Dermis blood vessel endothelial cell (primary cell): ENCODE results near the gene PRDX3. TPM values are rescaled to one million over a fixed set of nuclear protein-coding genes. Genes with fewer than 3 reads are reported as not detected.
"Not testable (repeated sequence)": the region's sequence is repeated elsewhere in the genome, so short reads cannot be mapped to it uniquely, and the experiment has no call there.

ENCODE experiments used
- DNase-seq: peaks from one replicate; pipeline ENCODE4 v3.0.0; 2010
- total RNA-seq: library from RNA; depleted of rRNA; stranded (reverse); fragments of >200 nt; gene quantifications from 2 replicates; pipeline ENCODE4 v1.2.3, GENCODE V29; 2014

Gene PRDX3
- total RNA-seq, 1 donor from 2014 or later, result 158 TPM

DNA sequence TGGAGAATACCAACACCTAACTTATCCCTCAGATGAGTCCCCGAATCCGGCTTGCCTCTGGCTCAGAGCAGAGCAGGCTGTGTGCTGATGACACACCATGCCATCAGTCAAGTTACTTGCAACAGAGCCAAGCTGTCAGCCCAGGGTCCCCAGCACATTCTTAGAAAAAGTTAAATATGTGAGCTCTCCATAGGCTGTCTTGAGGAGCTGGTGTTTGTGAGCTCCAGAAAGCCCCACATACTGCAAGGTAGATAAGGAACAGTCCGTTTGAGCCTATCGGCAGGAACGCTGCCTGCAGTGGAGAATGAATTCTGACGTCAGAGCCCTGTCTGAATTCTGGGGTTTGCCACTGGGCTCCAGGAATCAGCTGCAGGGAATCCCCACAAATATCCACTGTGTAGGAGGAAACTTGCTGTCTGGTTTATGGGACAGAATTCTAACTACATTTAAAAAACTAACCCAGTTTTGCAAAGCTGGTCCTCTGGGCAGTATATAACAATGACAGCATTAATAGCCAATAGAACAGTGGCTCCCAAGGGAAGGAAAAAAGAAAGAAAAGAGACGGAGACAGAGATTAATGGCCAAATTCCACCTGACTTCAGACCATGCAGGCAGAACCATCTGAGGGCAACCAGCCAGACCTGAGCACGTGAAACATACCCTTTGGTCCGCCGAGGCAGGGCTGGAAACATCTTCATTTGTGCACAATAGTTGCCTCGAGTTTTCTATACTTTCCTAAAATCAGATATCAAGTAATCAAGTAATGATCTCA, 16.7 kb downstream of the PRDX3 start:
- DNase-seq, result no peak

DNA sequence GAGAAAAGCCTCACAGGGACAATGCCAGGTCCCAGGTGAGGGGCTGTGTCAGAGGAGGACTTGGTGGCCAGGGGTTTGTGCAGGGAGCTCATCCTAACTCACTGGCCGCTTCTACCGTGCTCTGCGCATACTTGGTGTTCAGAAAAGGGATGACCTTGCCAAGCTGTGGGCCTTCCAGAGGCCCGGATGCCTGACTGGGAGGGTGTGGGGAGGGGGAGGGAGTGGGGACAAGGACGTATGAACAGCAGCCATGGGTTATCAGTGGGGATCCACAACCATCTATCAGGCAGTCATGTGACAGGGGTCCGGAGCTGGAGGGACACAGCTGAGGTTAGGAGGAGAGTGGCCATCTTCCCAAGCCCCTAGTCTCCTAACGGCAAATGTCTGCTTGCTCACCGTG, 19.3 kb downstream of the PRDX3 start:
- no peak for DNase-seq

DNA sequence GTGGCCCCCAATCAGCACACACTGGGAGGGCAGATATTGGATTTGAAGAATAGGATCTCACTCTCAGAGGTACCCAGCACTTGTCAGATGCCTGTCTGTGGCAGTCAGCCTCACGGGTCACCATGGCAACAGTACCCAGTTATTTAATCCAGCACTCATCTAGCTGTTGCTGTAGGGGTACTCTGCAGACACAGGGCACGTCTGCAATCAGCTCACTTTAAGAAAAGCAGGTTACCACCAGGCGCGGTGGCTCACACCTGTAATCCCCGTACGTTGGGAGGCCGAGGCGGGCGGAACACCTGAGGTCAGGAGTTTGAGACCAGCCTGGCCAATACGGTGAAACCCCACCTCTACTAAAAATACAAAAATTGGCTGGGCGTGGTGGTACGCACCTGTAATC, 25.0 kb downstream of the PRDX3 start:
- DNase-seq, result no peak

DNA sequence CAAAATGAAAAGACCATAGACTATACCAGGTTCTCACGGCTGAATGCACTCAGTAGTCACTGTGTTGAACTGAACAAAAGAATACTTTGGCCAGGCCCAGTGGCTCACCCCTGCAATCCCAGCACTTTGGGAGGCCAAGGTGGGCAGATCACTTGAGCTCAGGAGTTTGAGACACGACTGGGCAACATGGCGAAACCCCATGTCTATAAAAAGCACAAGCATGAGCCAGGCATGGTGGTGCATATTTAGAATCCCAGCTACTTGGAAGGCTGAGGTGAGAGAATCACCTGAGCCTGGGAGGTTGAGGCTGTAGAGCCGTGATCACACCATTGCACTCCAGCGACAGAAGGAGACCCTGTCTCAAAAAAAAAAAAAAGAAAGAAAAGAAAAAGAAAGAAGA, 25.6 kb downstream of the PRDX3 start:
- DNase-seq, result no peak

DNA sequence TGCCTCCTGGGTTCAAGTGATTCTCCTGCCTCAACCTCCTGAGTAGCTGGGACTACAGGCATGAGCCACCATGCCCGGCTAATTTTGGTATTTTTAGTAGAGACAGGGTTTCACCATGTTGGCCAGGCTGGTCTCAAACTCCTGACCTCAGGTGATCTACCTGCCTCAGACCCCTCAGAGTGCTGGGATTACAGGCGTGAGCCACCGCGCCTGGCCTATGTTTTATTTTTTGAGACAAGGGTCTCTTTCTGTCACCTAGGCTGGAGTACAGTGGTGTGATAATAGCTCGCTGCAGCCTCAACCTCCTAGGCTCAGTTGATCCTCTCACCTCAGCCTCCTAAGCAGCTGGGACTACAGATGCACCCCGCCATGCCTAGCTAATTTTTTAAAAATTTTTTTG, 27.0 kb downstream of the PRDX3 start:
- DNase-seq, result not testable (repeated sequence)

GRCh38 chr10:119149729-119150128, 28.9 kb downstream of the PRDX3 start:
- peak; percentile 15 for DNase-seq

GRCh38 chr10:119149157-119149556, 29.5 kb downstream of the PRDX3 start:
- DNase-seq, result no peak

GRCh38 chr10:119143657-119144056, 35.0 kb downstream of the PRDX3 start:
- DNase-seq, result no peak

DNA sequence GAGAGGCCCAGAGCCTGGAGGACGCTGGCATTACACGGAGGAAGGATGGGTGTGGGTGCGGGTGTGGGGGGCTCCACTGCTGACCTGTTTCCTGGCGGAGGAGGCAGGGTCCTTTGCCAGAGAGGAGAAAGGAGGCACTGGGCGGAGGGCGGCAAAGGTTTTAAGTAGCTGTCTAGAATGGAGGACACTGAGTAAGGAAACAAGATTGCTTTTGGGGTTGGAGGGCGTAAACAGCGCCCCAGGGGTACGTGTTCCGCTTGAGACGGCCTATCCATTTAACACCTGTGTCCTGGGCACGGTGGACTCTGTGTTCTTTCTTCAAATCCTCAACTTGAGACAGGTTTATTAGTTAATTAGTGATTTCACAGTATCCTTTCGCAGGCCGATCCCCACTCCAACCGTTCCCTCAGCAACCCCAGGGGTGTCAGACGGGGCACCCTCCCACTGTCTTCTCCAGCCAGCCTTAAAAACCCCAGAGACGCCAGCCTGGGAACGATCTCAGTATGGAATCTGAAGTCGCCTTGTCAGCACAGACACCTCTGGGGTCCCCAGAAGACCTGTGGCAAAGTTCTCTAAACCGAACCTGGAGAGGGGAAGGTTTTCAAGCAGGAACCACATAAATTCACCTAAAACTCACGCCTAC, 37.9 kb downstream of the PRDX3 start:
- DNase-seq, result no peak

GRCh38 chr10:119139464-119140067, 39.0 kb downstream of the PRDX3 start:
- DNase-seq, result peak; percentile 60

DNA sequence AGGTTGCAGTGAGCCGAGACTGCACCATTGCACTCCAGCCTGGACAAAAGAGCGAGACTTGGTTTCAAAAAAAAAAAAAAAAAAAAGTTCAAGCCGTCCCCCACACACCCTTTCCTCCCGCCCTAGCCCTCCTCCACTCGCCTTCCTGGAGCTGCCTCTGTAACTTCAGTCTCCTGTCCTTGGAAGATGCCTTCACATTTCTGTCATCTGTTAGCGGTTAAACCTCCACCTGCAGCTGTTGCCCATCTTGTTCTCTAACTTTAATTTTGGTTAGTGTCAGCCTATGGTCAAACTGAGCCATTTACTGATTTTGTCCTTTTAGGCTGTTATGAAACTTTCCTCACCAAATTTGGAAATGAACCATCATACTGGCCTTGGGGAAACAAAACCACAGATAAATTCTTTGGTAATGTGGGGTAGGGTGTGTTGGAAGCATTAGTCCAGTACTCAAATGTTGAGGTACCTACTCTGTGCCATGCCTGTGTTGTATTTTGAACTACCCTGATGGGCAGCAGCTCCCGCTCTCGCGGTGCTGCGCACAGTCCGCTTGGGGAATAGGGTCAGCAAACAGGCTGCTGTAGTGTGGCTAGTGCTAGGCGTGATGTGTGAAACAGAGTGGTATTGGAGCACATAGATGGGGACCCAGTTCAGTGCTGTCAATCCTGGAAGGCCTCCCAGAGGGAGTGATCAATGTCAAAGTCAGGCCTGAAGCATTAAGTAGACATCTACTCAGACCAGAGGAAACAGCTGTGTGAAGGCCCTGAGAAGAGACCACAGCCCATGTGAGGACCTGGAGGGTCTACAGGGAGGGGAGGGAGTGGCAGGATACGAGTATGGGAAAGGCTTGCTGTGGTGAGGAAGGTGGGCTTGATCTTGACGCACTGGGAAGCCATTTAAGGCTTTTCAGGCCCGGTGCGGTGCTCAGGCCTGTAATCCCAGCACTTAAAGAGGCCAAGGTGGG, 40.0 kb downstream of the PRDX3 start:
- no peak for DNase-seq

DNA sequence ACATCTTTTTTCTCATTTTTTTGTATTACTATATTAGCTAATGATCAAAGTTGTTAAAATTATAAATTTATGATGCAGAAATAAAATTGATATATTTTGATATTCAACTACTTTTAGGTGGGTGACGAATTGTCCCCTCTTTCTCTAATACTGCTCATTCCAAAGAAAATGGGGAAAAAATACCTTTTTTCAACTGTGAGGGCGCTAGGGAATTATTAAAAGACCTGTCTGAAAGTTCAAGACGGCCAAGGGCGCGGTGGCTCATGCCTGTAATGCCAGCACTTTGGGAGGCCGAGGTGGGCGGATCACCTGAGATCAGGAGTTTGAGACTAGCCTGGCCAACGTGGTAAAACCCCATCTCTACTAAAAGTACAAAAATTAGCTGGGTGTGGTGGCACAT, 40.7 kb downstream of the PRDX3 start:
- not testable (repeated sequence) for DNase-seq

DNA sequence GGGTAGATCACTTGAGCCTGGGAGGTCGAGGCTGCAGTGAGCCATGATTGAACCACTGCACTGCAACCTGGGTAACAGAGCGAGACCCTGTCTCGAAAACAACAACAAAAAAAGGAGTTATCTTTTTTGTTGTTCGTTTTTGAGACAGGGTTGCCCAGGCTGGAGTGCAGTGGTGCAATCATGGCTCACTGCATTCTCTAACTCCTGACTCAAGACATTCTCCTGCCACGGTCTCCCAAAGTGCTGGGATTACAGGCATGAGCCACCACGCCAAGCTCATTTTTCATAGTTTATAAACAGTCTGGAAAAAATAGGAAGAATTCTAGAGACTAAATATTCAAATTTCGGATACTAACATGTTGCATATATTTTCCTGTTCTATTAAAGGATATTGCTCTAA, 42.5 kb downstream of the PRDX3 start:
- DNase-seq, result no peak

DNA sequence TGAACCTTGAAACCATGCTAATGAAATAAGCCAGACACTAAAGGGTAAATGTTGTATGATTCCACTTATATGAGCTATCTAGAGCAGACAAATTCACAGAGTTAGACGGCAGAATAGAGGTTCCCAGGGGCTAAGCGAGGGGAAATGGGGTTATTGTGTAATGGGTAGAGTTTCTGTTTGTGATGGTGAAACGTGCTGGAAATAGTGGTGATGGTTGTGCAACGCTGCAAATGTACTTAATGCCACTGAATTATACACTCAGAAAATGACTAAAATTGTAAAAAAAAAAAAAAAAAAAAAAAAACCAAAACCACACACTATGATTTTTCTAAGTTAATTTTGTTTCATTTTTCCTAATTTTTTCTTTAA, 43.1 kb downstream of the PRDX3 start:
- DNase-seq, result no peak

DNA sequence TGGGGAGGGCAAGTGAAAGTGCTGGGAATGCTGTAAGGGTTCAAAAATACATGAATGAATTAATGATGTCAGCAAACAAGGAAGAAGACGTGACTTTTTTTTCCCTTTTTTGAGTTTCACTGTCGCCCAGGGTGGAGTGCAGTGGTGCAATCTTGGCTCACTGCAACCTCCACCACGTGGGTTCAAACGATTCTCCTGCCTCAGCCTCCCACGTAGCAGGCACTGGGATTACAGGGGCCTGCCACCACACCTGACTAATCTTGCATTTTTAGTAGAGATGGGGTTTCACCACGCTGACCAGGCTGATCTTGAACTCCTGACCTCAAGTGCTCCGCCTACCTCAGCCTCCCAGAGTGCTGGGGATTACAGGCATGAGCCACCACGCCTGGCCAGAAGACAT, 44.7 kb downstream of the PRDX3 start:
- no peak for DNase-seq

DNA sequence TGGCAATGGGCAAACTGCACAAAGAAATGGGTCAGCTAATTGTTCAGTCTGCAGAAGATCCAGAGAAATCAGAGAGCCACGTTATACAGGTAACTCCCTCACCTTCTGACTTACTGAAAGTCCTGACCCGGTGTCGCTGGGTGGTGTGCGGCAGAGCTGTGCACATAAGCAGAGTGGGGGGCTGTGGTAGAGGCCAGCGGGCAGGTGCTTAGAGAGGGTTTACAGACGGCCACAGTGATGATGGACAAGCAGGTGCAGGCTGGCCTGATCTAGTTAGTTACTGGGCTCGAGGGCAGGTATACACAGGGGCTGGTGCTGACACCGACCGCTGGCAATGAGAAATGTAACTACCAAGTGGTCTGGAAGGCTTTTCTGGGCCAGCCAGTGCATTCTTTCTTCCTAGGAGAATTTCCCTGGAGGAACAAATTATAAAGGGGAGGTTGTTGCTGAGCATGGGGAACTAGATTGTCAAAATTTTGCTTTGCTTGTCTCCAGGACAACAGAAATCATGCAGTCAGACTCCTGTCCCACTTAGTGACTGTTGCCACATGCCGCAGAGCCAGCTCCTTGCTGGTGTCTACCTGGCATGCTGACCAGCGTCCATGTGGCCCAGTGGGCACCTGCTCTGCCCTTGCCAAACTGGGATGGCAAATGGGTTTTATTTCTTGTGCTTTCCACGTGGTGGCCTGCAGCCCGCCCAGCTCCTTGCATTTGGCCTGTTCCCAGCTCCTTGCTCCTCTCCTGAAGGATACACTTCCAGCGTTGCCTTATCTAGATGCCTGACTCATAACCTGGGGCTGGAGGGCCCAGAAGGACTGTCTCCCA, 45.9 kb downstream of the PRDX3 start:
- no peak for DNase-seq

DNA sequence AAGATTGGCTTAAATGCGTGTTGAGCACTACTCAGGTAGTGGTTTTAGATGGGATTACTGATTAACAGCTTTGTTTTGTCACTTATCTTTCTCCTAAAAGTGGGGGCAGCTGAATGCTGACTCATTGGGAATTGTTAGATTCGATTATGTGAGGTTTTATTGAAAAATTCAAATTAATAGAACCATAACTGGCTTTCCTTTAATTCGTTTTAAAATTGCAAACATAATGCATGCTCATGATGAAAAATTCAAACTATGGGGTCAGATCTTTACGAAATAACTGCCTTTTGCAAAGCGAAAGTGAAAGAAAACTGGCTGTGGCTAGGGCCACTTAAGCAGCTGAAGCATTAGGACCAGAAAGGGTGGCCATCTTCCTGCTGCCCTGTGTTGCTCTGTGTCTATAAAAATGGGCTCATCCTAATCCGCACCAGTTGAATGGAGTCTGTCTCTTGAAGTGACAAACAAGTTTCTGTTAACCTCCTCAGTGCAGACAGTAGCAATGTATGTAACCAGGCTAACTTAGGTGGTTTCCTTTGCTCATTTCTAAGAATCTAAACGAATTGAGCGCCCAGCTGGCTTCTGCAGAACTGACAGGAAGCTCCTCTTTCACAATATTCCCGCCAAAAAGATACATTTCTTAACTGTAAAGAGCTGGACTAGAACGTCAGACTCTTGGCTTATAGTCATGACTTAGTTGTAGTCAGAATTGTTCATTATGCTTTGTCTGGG, 46.9 kb downstream of the PRDX3 start:
- peak; percentile 32 for DNase-seq

DNA sequence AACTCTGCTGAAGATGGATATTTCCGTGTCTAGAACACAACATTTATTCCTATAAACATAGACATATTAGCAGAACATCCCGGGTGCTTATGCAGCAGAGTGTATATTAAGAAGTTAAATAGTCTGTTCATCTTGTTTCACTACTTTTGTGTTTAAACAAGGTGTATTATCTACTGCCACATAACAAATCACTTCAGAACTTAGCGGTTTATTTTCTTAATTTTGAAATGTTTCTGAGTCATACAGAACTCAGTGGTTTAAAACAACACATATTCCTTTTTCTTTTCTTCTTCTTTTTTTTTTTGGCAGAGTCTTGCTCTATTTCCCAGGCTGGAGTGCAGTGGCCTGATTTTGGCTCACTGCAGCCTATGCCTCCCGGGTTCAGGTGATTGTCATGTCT, 48.9 kb downstream of the PRDX3 start:
- no peak for DNase-seq

DNA sequence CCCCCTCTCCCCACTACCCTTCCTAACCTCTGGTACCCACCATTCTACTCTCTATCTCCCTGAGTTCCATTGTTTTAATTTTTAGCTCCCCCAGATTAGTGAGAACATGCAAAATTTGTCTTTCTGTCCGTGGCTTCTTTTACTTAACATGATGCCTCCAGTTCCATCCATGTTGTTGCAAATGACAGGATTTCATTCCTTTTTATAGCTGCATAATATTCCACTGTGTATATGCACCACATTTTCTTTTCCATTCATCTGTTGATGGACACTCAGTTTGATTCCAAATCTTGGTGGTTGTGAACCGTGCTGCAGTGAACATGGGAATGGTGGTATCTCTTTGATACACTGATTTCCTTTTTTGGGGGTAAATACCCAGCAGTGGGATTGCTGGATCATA, 52.7 kb downstream of the PRDX3 start:
- DNase-seq, result no peak

DNA sequence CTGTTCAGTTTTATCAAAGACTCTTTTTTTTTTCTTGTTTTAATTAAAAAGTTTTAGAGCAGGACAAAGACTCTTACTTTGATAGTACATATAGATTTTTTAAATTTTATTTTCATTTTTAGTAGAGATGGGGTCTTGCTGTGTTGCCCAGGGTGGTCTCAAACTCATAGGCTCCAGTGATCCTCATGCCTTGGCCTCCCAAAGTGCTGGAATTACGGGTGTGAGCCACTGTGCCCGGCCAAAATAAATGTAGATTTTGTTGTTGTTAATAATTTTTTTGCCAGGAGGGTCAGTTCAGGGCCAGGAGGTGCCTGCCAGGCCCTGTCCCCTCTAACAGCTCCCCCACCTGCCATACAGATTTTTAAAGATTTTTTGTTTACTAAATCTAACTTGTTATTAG, 57.7 kb downstream of the PRDX3 start:
- DNase-seq, result no peak

GRCh38 chr10:119120413-119120867, 58.2 kb downstream of the PRDX3 start:
- DNase-seq, result no peak
